ENCODE measurements around the gene RABGAP1L. TPM values are rescaled to one million over a fixed set of nuclear protein-coding genes. Genes with fewer than 3 reads are reported as not detected.

Gene RABGAP1L
- total and polyA plus RNA-seq, 4 donors, result 4.8 to 53.5 (median 18.8) TPM

DNA sequence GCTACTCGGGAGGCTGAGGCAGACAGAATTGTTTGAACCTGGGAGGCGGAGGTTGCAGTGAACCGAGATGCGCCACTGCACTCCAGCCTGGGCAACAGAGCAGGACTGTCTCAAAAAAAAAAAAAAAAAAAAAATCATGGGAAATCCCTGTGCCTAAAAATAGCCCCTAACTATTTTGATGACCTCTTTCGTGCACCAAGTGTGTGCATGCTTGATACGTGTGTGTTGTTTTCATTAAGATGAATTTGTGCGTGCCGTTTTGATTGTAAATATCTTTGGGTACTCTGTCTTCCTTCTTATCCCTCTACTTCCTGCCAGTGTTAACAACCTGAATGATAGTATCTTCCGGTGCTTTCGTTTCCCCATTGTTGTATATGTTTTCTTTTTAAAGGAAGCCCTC is 850.2 kb downstream of the RABGAP1L start (continued):
- no peak for TF ChIP-seq REST (IDR thresholded peaks at IDR 0.05)

DNA sequence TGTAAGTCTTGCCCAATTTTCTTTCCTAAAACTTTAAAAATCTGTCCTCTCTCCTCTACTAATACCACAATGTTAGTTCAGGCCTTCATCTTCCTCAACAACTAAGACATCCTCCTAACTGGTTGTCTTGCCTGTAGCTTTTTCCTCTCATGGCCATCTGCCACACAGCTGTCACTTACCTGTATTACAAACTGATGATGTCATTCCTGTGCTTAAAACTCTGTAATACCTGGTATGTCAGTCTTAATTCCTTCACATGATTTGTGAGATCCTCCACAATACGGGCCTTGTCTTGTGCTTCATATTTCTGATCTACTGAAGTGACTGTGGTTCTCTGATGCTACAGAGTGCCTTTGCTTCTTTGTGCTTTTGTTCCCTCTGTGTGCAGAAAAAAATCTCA is 854.1 kb downstream of the RABGAP1L start:
- H3K27ac ChIP-seq (ENCODE audit: low read depth in 1 of 2, low read length in 2 of 2), result no peak overlapping the region
- TF ChIP-seq EGR1 (IDR thresholded peaks at IDR 0.05; ENCODE audit: low read depth in 2 of 2), result no peak
- no peak for TF ChIP-seq RXRA (IDR thresholded peaks at IDR 0.05)
- TF ChIP-seq JUND (IDR thresholded peaks at IDR 0.05), result no peak
- no peak for TF ChIP-seq HNF4A (conservative IDR thresholded peaks at IDR 0.05)
- TF ChIP-seq ZBTB33 (IDR thresholded peaks at IDR 0.05), result no peak
- TF ChIP-seq HNF4G (IDR thresholded peaks at IDR 0.05), result no peak
- TF ChIP-seq REST (IDR thresholded peaks at IDR 0.05), result no peak
- no peak for TF ChIP-seq RAD21 (IDR thresholded peaks at IDR 0.05)
- TF ChIP-seq NR2F2 (IDR thresholded peaks at IDR 0.05), result no peak
- TF ChIP-seq, protein P1, sequence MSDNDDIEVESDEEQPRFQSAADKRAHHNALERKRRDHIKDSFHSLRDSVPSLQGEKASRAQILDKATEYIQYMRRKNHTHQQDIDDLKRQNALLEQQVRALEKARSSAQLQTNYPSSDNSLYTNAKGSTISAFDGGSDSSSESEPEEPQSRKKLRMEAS (IDR thresholded peaks at IDR 0.05), result no peak
- TF ChIP-seq TAF1 (conservative IDR thresholded peaks at IDR 0.05), result no peak
- TF ChIP-seq YY1 (IDR thresholded peaks at IDR 0.05), result no peak
- TF ChIP-seq FOXA2 (IDR thresholded peaks at IDR 0.05), result no peak
- TF ChIP-seq GABPA (IDR thresholded peaks at IDR 0.05 in 1 of 2, conservative IDR thresholded peaks at IDR 0.05 in 1 of 2), result no peak
- H3K4me1 ChIP-seq (ENCODE audit: control insufficient read depth in 4 of 4, insufficient read depth in 4 of 4, low read length in 3 of 4), result no peaks in the 10 kb centered on the region
- 84% methylated on average over 1 of the region's 1 CpG for WGBS
- H3K27me3 ChIP-seq (ENCODE audit: control insufficient read depth in 4 of 4, insufficient read depth in 4 of 4, low read length in 3 of 4), result no peaks in the 10 kb centered on the region
- H3K4me3 ChIP-seq (ENCODE audit: low read depth in 1 of 3, low read length in 3 of 3), result no peak overlapping the region
- H3K9me3 ChIP-seq (ENCODE audit: control insufficient read depth in 4 of 4, low read length in 3 of 4), result no peaks in the 10 kb centered on the region
- H3K36me3 ChIP-seq (ENCODE audit: control insufficient read depth in 4 of 4, insufficient read depth in 3 of 4, low read depth in 1 of 4, low read length in 3 of 4), result peaks cover 12 to 79% (median 64%) of the 10 kb centered on the region in 4 donors
- DNase-seq (ENCODE audit: low spot score), result no peak
- H3K9ac ChIP-seq (ENCODE audit: low read depth in 1 of 2, low read length in 2 of 2), result no peak overlapping the region

Data from liver (tissue), 9 donors.